Measurements from ENCODE around the gene LAMA3. TPM values are rescaled to one million over a fixed set of nuclear protein-coding genes. Genes with fewer than 3 reads are reported as not detected.

Gene LAMA3
- total and polyA plus RNA-seq, 4 donors = 0.26 to 3.9 (median 0.37) TPM

DNA sequence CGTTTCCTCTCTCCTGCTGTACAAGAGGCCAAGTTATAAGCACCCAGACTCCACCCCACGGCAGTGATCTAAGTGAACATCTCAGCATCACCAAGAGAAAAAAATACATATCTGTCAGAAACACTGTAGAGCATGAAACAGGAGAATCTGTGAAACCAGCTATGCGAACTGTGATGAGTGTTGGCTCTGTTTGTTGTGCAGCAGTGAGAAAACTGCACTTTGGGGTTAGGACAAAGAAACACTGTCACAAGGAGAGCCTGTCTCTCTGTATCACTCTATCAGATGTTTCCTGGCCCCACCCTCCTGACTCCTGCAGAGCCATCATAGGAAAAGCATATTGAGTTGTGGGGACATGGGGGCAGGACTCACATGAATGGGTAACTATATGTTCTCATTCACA, 87.1 kb downstream of the LAMA3 start:
- no peaks in the 10 kb centered on the region for H3K27me3 ChIP-seq (ENCODE audit: control insufficient read depth in 4 of 4, insufficient read depth in 4 of 4, low read length in 3 of 4)
- WGBS = 81% methylated on average over 3 of the region's 3 CpGs
- TF ChIP-seq FOXA1 (IDR thresholded peaks at IDR 0.05) (no peak), FOXA2 (IDR thresholded peaks at IDR 0.05) (no peak), HNF4G (IDR thresholded peaks at IDR 0.05) (no peak), SP1 (IDR thresholded peaks at IDR 0.05) (no peak), EGR1 (IDR thresholded peaks at IDR 0.05; ENCODE audit: low read depth in 2 of 2) (no peak), TAF1 (conservative IDR thresholded peaks at IDR 0.05) (no peak), RXRA (IDR thresholded peaks at IDR 0.05) (no peak), RAD21 (IDR thresholded peaks at IDR 0.05) (no peak), HNF4A (conservative IDR thresholded peaks at IDR 0.05) (no peak), NR2F2 (IDR thresholded peaks at IDR 0.05) (no peak), GABPA (IDR thresholded peaks at IDR 0.05 in 1 of 2, conservative IDR thresholded peaks at IDR 0.05 in 1 of 2) (no peak), YY1 (IDR thresholded peaks at IDR 0.05) (no peak), JUND (IDR thresholded peaks at IDR 0.05) (no peak)
- TF ChIP-seq, protein P1, sequence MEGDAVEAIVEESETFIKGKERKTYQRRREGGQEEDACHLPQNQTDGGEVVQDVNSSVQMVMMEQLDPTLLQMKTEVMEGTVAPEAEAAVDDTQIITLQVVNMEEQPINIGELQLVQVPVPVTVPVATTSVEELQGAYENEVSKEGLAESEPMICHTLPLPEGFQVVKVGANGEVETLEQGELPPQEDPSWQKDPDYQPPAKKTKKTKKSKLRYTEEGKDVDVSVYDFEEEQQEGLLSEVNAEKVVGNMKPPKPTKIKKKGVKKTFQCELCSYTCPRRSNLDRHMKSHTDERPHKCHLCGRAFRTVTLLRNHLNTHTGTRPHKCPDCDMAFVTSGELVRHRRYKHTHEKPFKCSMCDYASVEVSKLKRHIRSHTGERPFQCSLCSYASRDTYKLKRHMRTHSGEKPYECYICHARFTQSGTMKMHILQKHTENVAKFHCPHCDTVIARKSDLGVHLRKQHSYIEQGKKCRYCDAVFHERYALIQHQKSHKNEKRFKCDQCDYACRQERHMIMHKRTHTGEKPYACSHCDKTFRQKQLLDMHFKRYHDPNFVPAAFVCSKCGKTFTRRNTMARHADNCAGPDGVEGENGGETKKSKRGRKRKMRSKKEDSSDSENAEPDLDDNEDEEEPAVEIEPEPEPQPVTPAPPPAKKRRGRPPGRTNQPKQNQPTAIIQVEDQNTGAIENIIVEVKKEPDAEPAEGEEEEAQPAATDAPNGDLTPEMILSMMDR (IDR thresholded peaks at IDR 0.05; ENCODE audit: low read depth, low read length, missing input control) = no peak
- TF ChIP-seq, protein P2, sequence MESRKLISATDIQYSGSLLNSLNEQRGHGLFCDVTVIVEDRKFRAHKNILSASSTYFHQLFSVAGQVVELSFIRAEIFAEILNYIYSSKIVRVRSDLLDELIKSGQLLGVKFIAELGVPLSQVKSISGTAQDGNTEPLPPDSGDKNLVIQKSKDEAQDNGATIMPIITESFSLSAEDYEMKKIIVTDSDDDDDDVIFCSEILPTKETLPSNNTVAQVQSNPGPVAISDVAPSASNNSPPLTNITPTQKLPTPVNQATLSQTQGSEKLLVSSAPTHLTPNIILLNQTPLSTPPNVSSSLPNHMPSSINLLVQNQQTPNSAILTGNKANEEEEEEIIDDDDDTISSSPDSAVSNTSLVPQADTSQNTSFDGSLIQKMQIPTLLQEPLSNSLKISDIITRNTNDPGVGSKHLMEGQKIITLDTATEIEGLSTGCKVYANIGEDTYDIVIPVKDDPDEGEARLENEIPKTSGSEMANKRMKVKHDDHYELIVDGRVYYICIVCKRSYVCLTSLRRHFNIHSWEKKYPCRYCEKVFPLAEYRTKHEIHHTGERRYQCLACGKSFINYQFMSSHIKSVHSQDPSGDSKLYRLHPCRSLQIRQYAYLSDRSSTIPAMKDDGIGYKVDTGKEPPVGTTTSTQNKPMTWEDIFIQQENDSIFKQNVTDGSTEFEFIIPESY (IDR thresholded peaks at IDR 0.05) = no peak
- TF ChIP-seq, protein P3, sequence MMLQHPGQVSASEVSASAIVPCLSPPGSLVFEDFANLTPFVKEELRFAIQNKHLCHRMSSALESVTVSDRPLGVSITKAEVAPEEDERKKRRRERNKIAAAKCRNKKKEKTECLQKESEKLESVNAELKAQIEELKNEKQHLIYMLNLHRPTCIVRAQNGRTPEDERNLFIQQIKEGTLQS (IDR thresholded peaks at IDR 0.05) = no peak
- TF ChIP-seq, protein P4, sequence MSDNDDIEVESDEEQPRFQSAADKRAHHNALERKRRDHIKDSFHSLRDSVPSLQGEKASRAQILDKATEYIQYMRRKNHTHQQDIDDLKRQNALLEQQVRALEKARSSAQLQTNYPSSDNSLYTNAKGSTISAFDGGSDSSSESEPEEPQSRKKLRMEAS (IDR thresholded peaks at IDR 0.05) = no peak
- TF ChIP-seq, protein P5, sequence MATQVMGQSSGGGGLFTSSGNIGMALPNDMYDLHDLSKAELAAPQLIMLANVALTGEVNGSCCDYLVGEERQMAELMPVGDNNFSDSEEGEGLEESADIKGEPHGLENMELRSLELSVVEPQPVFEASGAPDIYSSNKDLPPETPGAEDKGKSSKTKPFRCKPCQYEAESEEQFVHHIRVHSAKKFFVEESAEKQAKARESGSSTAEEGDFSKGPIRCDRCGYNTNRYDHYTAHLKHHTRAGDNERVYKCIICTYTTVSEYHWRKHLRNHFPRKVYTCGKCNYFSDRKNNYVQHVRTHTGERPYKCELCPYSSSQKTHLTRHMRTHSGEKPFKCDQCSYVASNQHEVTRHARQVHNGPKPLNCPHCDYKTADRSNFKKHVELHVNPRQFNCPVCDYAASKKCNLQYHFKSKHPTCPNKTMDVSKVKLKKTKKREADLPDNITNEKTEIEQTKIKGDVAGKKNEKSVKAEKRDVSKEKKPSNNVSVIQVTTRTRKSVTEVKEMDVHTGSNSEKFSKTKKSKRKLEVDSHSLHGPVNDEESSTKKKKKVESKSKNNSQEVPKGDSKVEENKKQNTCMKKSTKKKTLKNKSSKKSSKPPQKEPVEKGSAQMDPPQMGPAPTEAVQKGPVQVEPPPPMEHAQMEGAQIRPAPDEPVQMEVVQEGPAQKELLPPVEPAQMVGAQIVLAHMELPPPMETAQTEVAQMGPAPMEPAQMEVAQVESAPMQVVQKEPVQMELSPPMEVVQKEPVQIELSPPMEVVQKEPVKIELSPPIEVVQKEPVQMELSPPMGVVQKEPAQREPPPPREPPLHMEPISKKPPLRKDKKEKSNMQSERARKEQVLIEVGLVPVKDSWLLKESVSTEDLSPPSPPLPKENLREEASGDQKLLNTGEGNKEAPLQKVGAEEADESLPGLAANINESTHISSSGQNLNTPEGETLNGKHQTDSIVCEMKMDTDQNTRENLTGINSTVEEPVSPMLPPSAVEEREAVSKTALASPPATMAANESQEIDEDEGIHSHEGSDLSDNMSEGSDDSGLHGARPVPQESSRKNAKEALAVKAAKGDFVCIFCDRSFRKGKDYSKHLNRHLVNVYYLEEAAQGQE (IDR thresholded peaks at IDR 0.05) = no peak

More for the DNA sequence above, 87.1 kb downstream of the LAMA3 start:
- Histone ChIP-seq H3K9ac (ENCODE audit: low read depth in 1 of 2, low read length in 2 of 2) (no peak overlapping the region), H3K4me3 (ENCODE audit: low read depth in 1 of 3, low read length in 3 of 3) (no peak overlapping the region), H3K36me3 (ENCODE audit: control insufficient read depth in 4 of 4, insufficient read depth in 3 of 4, low read depth in 1 of 4, low read length in 3 of 4) (no peaks in the 10 kb centered on the region), H3K9me3 (ENCODE audit: control insufficient read depth in 4 of 4, low read length in 3 of 4) (no peaks in the 10 kb centered on the region), H3K27ac (ENCODE audit: low read depth in 1 of 2, low read length in 2 of 2) (no peak overlapping the region), H3K4me1 (ENCODE audit: control insufficient read depth in 4 of 4, insufficient read depth in 4 of 4, low read length in 3 of 4) (no peaks in the 10 kb centered on the region)
- DNase-seq (ENCODE audit: low spot score) = no peak
